Liver (tissue), 3 donors: ENCODE results near the gene ZSCAN31.

Experiments used
- JUND ChIP-seq, 2 donors: IDR thresholded peaks; 2 replicates each; pipeline ENCODE4 v1.6.1; 2016; ENCODE audit warnings: antibody characterized with exemption in 2 of 2
- NR2F2 ChIP-seq: IDR thresholded peaks from 2 replicates; pipeline ENCODE4 v1.6.1; 2016; ENCODE audit warnings: antibody characterized with exemption
- RAD21 ChIP-seq, 2 donors: IDR thresholded peaks; 2 replicates each; pipeline ENCODE4 v1.6.1; 2016; ENCODE audit warnings: antibody characterized with exemption in 2 of 2, mild to moderate bottlenecking in 2 of 2
- RXRA ChIP-seq, 2 donors: IDR thresholded peaks; 2 replicates each; pipeline ENCODE4 v1.6.1; 2017 to 2018; ENCODE audit warnings: antibody characterized with exemption in 2 of 2, mild to moderate bottlenecking in 1 of 2
- YY1 ChIP-seq: IDR thresholded peaks from 2 replicates; pipeline ENCODE4 v1.6.1; 2016; ENCODE audit warnings: antibody characterized with exemption, mild to moderate bottlenecking
- TF ChIP-seq, protein P1 (sequence below): fragments of 150-350 bp; IDR thresholded peaks from 2 replicates; pipeline ENCODE4 v1.5.1; 2017; ENCODE audit warnings: improper control_type of control experiment, low read depth, low read length; ENCODE audit not compliant: missing input control
- TF ChIP-seq, protein P2 (sequence below): IDR thresholded peaks from 2 replicates; pipeline ENCODE4 v1.6.1; 2016; ENCODE audit warnings: antibody characterized with exemption
- TF ChIP-seq, protein P3 (sequence below): IDR thresholded peaks from 2 replicates; pipeline ENCODE4 v1.6.1; 2016; ENCODE audit warnings: antibody characterized with exemption
- TF ChIP-seq, protein P4 (sequence below): IDR thresholded peaks from 2 replicates; pipeline ENCODE4 v1.6.1; 2016; ENCODE audit warnings: antibody characterized with exemption, mild to moderate bottlenecking
- TF ChIP-seq, protein P5 (sequence below): IDR thresholded peaks from 2 replicates; pipeline ENCODE4 v1.6.1; 2016; ENCODE audit warnings: antibody characterized with exemption
- donor health status: healthy.
- donor health status: healthy.

DNA sequence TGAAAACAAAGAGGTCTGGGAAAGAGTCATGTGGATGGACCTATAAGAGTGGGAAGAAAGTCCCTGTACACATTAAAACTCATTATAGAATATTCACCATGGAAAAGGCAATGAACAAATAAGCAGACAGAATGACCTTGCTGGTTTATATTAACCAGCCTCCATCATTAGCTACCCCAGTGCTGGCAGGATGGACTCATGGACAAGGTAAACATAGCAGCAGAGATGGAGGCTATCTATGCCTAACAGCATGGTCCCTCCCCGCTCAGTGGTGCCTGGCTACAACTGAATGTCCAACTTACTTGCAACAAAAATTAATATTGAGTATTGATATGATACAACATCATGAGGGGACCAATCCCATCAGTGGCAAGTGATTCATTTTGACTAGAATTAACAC is 9.3 kb upstream of the ZSCAN31 start:
- TF ChIP-seq, protein P1, sequence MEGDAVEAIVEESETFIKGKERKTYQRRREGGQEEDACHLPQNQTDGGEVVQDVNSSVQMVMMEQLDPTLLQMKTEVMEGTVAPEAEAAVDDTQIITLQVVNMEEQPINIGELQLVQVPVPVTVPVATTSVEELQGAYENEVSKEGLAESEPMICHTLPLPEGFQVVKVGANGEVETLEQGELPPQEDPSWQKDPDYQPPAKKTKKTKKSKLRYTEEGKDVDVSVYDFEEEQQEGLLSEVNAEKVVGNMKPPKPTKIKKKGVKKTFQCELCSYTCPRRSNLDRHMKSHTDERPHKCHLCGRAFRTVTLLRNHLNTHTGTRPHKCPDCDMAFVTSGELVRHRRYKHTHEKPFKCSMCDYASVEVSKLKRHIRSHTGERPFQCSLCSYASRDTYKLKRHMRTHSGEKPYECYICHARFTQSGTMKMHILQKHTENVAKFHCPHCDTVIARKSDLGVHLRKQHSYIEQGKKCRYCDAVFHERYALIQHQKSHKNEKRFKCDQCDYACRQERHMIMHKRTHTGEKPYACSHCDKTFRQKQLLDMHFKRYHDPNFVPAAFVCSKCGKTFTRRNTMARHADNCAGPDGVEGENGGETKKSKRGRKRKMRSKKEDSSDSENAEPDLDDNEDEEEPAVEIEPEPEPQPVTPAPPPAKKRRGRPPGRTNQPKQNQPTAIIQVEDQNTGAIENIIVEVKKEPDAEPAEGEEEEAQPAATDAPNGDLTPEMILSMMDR, result no peak
- TF ChIP-seq NR2F2, result no peak
- no peak for TF ChIP-seq RXRA (IDR thresholded peaks at IDR 0.05)
- TF ChIP-seq, protein P2, sequence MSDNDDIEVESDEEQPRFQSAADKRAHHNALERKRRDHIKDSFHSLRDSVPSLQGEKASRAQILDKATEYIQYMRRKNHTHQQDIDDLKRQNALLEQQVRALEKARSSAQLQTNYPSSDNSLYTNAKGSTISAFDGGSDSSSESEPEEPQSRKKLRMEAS, result no peak
- TF ChIP-seq JUND (IDR thresholded peaks at IDR 0.05), result no peak
- TF ChIP-seq, protein P3, sequence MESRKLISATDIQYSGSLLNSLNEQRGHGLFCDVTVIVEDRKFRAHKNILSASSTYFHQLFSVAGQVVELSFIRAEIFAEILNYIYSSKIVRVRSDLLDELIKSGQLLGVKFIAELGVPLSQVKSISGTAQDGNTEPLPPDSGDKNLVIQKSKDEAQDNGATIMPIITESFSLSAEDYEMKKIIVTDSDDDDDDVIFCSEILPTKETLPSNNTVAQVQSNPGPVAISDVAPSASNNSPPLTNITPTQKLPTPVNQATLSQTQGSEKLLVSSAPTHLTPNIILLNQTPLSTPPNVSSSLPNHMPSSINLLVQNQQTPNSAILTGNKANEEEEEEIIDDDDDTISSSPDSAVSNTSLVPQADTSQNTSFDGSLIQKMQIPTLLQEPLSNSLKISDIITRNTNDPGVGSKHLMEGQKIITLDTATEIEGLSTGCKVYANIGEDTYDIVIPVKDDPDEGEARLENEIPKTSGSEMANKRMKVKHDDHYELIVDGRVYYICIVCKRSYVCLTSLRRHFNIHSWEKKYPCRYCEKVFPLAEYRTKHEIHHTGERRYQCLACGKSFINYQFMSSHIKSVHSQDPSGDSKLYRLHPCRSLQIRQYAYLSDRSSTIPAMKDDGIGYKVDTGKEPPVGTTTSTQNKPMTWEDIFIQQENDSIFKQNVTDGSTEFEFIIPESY, result no peak
- TF ChIP-seq RAD21 (IDR thresholded peaks at IDR 0.05), result no peak
- TF ChIP-seq, protein P4, sequence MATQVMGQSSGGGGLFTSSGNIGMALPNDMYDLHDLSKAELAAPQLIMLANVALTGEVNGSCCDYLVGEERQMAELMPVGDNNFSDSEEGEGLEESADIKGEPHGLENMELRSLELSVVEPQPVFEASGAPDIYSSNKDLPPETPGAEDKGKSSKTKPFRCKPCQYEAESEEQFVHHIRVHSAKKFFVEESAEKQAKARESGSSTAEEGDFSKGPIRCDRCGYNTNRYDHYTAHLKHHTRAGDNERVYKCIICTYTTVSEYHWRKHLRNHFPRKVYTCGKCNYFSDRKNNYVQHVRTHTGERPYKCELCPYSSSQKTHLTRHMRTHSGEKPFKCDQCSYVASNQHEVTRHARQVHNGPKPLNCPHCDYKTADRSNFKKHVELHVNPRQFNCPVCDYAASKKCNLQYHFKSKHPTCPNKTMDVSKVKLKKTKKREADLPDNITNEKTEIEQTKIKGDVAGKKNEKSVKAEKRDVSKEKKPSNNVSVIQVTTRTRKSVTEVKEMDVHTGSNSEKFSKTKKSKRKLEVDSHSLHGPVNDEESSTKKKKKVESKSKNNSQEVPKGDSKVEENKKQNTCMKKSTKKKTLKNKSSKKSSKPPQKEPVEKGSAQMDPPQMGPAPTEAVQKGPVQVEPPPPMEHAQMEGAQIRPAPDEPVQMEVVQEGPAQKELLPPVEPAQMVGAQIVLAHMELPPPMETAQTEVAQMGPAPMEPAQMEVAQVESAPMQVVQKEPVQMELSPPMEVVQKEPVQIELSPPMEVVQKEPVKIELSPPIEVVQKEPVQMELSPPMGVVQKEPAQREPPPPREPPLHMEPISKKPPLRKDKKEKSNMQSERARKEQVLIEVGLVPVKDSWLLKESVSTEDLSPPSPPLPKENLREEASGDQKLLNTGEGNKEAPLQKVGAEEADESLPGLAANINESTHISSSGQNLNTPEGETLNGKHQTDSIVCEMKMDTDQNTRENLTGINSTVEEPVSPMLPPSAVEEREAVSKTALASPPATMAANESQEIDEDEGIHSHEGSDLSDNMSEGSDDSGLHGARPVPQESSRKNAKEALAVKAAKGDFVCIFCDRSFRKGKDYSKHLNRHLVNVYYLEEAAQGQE, result no peak
- TF ChIP-seq, protein P5, sequence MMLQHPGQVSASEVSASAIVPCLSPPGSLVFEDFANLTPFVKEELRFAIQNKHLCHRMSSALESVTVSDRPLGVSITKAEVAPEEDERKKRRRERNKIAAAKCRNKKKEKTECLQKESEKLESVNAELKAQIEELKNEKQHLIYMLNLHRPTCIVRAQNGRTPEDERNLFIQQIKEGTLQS, result no peak
- no peak for TF ChIP-seq YY1
